Measurements from ENCODE around the gene SOX5.
"Not testable (repeated sequence)": the region's sequence is repeated elsewhere in the genome, so short reads cannot be mapped to it uniquely, and the experiment has no call there.

SOX5 gene

GRCh38 chr12:23854598-23854997, 94.9 kb downstream of the SOX5 start:
- in situ Hi-C loops (cut with HindIII; ENCODE audit: low pct_unique_long_range_greater_than_20kb, low sequenced_read_pairs): no loop called here
- no peak for DNase-seq (ENCODE audit: low read depth in 1 of 2, low spot score in 1 of 2)
- no peak for TF ChIP-seq JUND (IDR thresholded peaks at IDR 0.05; ENCODE audit: low read depth)

- no peak for DNase-seq (ENCODE audit: low read depth in 1 of 2, low spot score in 1 of 2)
- TF ChIP-seq JUND (IDR thresholded peaks at IDR 0.05; ENCODE audit: low read depth): no peak
- in situ Hi-C loops (cut with HindIII; ENCODE audit: low pct_unique_long_range_greater_than_20kb, low sequenced_read_pairs): no loop called here
These were observed 95.8 kb downstream of the SOX5 start for GRCh38 chr12:23853640-23854039.

GRCh38 chr12:23851602-23852001, 97.9 kb downstream of the SOX5 start:
- no peak for TF ChIP-seq JUND (IDR thresholded peaks at IDR 0.05; ENCODE audit: low read depth)
- DNase-seq (ENCODE audit: low read depth in 1 of 2, low spot score in 1 of 2): no peak
- in situ Hi-C loops (cut with HindIII; ENCODE audit: low pct_unique_long_range_greater_than_20kb, low sequenced_read_pairs): no loop called here

GRCh38 chr12:23847857-23848256, 101.6 kb downstream of the SOX5 start:
- no peak for TF ChIP-seq JUND (IDR thresholded peaks at IDR 0.05; ENCODE audit: low read depth)
- DNase-seq (ENCODE audit: low read depth in 1 of 2, low spot score in 1 of 2): no peak
- in situ Hi-C loops (cut with HindIII; ENCODE audit: low pct_unique_long_range_greater_than_20kb, low sequenced_read_pairs): no loop called here

GRCh38 chr12:23843958-23844357, 105.5 kb downstream of the SOX5 start:
- in situ Hi-C loops (cut with HindIII; ENCODE audit: low pct_unique_long_range_greater_than_20kb, low sequenced_read_pairs): no loop called here
- TF ChIP-seq JUND (IDR thresholded peaks at IDR 0.05; ENCODE audit: low read depth): no peak
- DNase-seq (ENCODE audit: low read depth in 1 of 2, low spot score in 1 of 2): no peak

- TF ChIP-seq JUND (IDR thresholded peaks at IDR 0.05; ENCODE audit: low read depth): no peak
- in situ Hi-C loops (cut with HindIII; ENCODE audit: low pct_unique_long_range_greater_than_20kb, low sequenced_read_pairs): no loop called here
- DNase-seq (ENCODE audit: low read depth in 1 of 2, low spot score in 1 of 2): no peak
These were observed 115.4 kb downstream of the SOX5 start for GRCh38 chr12:23834076-23834475.

GRCh38 chr12:23831739-23832138, 117.7 kb downstream of the SOX5 start:
- DNase-seq (ENCODE audit: low read depth in 1 of 2, low spot score in 1 of 2): no peak
- TF ChIP-seq JUND (IDR thresholded peaks at IDR 0.05; ENCODE audit: low read depth): no peak
- in situ Hi-C loops (cut with HindIII; ENCODE audit: low pct_unique_long_range_greater_than_20kb, low sequenced_read_pairs): no loop called here

- TF ChIP-seq JUND (IDR thresholded peaks at IDR 0.05; ENCODE audit: low read depth): no peak
- in situ Hi-C loops (cut with HindIII; ENCODE audit: low pct_unique_long_range_greater_than_20kb, low sequenced_read_pairs): no loop called here
- DNase-seq (ENCODE audit: low read depth in 1 of 2, low spot score in 1 of 2): no peak
These were observed 119.3 kb downstream of the SOX5 start for GRCh38 chr12:23830210-23830609.

GRCh38 chr12:23827353-23827752, 122.1 kb downstream of the SOX5 start:
- no peak for TF ChIP-seq JUND (IDR thresholded peaks at IDR 0.05; ENCODE audit: low read depth)
- DNase-seq (ENCODE audit: low read depth in 1 of 2, low spot score in 1 of 2): peak in 1 of 2 experiments; percentile 45
- in situ Hi-C loops (cut with HindIII; ENCODE audit: low pct_unique_long_range_greater_than_20kb, low sequenced_read_pairs): no loop called here

- DNase-seq (ENCODE audit: low read depth in 1 of 2, low spot score in 1 of 2); in situ Hi-C loops (cut with HindIII; ENCODE audit: low pct_unique_long_range_greater_than_20kb, low sequenced_read_pairs): not testable (repeated sequence)
These were observed 124.3 kb downstream of the SOX5 start for GRCh38 chr12:23825124-23825523.

GRCh38 chr12:23824358-23824757, 125.1 kb downstream of the SOX5 start:
- no peak for TF ChIP-seq JUND (IDR thresholded peaks at IDR 0.05; ENCODE audit: low read depth)
- in situ Hi-C loops (cut with HindIII; ENCODE audit: low pct_unique_long_range_greater_than_20kb, low sequenced_read_pairs): no loop called here
- no peak for DNase-seq (ENCODE audit: low read depth in 1 of 2, low spot score in 1 of 2)

- DNase-seq (ENCODE audit: low read depth in 1 of 2, low spot score in 1 of 2); in situ Hi-C loops (cut with HindIII; ENCODE audit: low pct_unique_long_range_greater_than_20kb, low sequenced_read_pairs): not testable (repeated sequence)
These were observed 126.6 kb downstream of the SOX5 start for GRCh38 chr12:23822883-23823282.

- no peak for DNase-seq (ENCODE audit: low read depth in 1 of 2, low spot score in 1 of 2)
- no peak for TF ChIP-seq JUND (IDR thresholded peaks at IDR 0.05; ENCODE audit: low read depth)
- in situ Hi-C loops (cut with HindIII; ENCODE audit: low pct_unique_long_range_greater_than_20kb, low sequenced_read_pairs): no loop called here
These were observed 132.1 kb downstream of the SOX5 start for GRCh38 chr12:23817345-23817744.

GRCh38 chr12:23816394-23816851, 133.0 kb downstream of the SOX5 start:
- in situ Hi-C loops (cut with HindIII; ENCODE audit: low pct_unique_long_range_greater_than_20kb, low sequenced_read_pairs): no loop called here
- no peak for TF ChIP-seq JUND (IDR thresholded peaks at IDR 0.05; ENCODE audit: low read depth)
- no peak for DNase-seq (ENCODE audit: low read depth in 1 of 2, low spot score in 1 of 2)

All from T47D (cell line).